Fibroblast of lung (primary cell): ENCODE results near the gene BCKDHB. TPM values are rescaled to one million over a fixed set of nuclear protein-coding genes. Genes with fewer than 3 reads are reported as not detected.

Source experiments
- DNase-seq, 2 donors: peaks; one replicate each; pipeline versions ENCODE4 v3.0.0 to v3.0.0-alpha.2; 2010; ENCODE audit warnings: low read depth in 2 of 2
- H2AFZ ChIP-seq: 2 replicates; pipeline ENCODE4 v1.5.1; 2012; ENCODE audit warnings: low read length, control low read depth, inconsistent platforms
- H3K27ac ChIP-seq: 2 replicates; pipeline ENCODE4 v1.5.1; 2011; ENCODE audit warnings: low read length, control low read depth; ENCODE audit not compliant: insufficient read depth
- H3K27me3 ChIP-seq: 2 replicates; pipeline ENCODE4 v1.5.1; 2011; ENCODE audit warnings: mild to moderate bottlenecking, low read length; ENCODE audit not compliant: control insufficient read depth, insufficient read depth
- H3K36me3 ChIP-seq: 2 replicates; pipeline ENCODE4 v1.5.1; 2011; ENCODE audit warnings: low read length; ENCODE audit not compliant: control insufficient read depth, insufficient read depth
- H3K4me1 ChIP-seq: 2 replicates; pipeline ENCODE4 v1.5.1; 2011; ENCODE audit warnings: low read length; ENCODE audit not compliant: control insufficient read depth, insufficient read depth; ENCODE audit errors: extremely low read depth
- H3K4me2 ChIP-seq: 2 replicates; pipeline ENCODE4 v1.5.1; 2011; ENCODE audit warnings: low read length, control low read depth; ENCODE audit not compliant: insufficient read depth; ENCODE audit errors: extremely low read depth
- H3K4me3 ChIP-seq, 4 experiments: fragments of 200-600 bp in 1 of 4; sonication (generic) in 1 of 4; replicated peaks in 1 of 4; 2 replicates each; pipeline ENCODE4 v1.5.1; 2011 to 2016; ENCODE audit warnings: low read length in 4 of 4, low read depth in 3 of 4, mild to moderate bottlenecking in 3 of 4, control low read depth in 2 of 4, inconsistent platforms in 1 of 4, mixed read lengths in 1 of 4; ENCODE audit not compliant: insufficient read depth in 1 of 4; ENCODE audit errors: control extremely low read depth in 1 of 4
- H3K79me2 ChIP-seq: 2 replicates; pipeline ENCODE4 v1.5.1; 2012; ENCODE audit warnings: mild to moderate bottlenecking, low read length, inconsistent platforms; ENCODE audit not compliant: control insufficient read depth, insufficient read depth
- H3K9ac ChIP-seq: 2 replicates; pipeline ENCODE4 v1.5.1; 2011; ENCODE audit warnings: mild to moderate bottlenecking, low read length, control low read depth; ENCODE audit not compliant: insufficient read depth
- H3K9me3 ChIP-seq: 2 replicates; pipeline ENCODE4 v1.5.1; 2012; ENCODE audit warnings: low read depth, low read length; ENCODE audit not compliant: control insufficient read depth, insufficient read depth
- H4K20me1 ChIP-seq: 2 replicates; pipeline ENCODE4 v1.5.1; 2011; ENCODE audit warnings: low read length; ENCODE audit not compliant: control insufficient read depth, insufficient read depth; ENCODE audit errors: extremely low read depth
- EZH2 ChIP-seq: IDR thresholded peaks from 2 replicates; pipeline ENCODE4 v1.5.1; 2012; ENCODE audit warnings: low read length, control low read depth, mild to moderate bottlenecking; ENCODE audit errors: missing control alignments
- polyA plus RNA-seq, 2 donors: library from polyadenylated mRNA; depleted of rRNA in 1 of 2; stranded (reverse) in 1 of 2; unstranded in 1 of 2; fragments of >200 nt; gene quantifications; 2 replicates each; pipeline ENCODE4 v1.2.1, GENCODE V29; 2011 to 2012; ENCODE audit warnings: missing spikeins in 1 of 2
- total RNA-seq: library from RNA; depleted of rRNA; stranded (reverse); fragments of >200 nt; gene quantifications from 2 replicates; pipeline ENCODE4 v1.2.1, GENCODE V29; 2014
- TF ChIP-seq, protein P1 (sequence below), 2 donors: IDR thresholded peaks in 1 of 2; conservative IDR thresholded peaks in 1 of 2; 1 replicate in 1 of 2; 2 replicates in 1 of 2; pipeline ENCODE4 v1.5.1; 2011 to 2012; ENCODE audit warnings: low read length in 2 of 2, control low read depth in 1 of 2, inconsistent platforms in 1 of 2, low read depth in 1 of 2, mild to moderate bottlenecking in 1 of 2

BCKDHB gene
- total and polyA plus RNA-seq, 2 donors (not counting 1 experiment from before 2014, with no cell fraction given), result 8.3 to 16.2 TPM

DNA sequence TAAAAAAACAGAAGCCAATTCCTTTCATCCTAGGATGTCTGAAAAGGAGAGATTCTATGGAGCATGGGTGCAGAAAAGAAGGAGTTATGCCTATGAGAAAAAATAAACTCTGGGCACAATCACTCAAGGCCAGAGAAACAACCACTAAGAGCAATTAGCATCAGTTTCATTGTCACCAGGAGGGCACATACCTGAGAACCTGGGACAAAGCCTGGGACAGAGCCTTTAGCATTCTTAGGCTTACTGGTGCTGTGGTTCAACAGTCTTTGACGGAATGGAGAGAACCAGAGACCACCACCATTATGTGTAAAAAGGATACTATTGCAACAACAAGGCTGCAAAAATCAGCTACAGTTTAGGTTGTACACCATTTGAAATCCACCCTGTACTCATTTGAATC is 29.4 kb upstream of the BCKDHB start:
- DNase-seq, result no peak
- TF ChIP-seq, protein P1, sequence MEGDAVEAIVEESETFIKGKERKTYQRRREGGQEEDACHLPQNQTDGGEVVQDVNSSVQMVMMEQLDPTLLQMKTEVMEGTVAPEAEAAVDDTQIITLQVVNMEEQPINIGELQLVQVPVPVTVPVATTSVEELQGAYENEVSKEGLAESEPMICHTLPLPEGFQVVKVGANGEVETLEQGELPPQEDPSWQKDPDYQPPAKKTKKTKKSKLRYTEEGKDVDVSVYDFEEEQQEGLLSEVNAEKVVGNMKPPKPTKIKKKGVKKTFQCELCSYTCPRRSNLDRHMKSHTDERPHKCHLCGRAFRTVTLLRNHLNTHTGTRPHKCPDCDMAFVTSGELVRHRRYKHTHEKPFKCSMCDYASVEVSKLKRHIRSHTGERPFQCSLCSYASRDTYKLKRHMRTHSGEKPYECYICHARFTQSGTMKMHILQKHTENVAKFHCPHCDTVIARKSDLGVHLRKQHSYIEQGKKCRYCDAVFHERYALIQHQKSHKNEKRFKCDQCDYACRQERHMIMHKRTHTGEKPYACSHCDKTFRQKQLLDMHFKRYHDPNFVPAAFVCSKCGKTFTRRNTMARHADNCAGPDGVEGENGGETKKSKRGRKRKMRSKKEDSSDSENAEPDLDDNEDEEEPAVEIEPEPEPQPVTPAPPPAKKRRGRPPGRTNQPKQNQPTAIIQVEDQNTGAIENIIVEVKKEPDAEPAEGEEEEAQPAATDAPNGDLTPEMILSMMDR (conservative IDR thresholded peaks at IDR 0.05 in 1 of 2, IDR thresholded peaks at IDR 0.05 in 1 of 2; ENCODE audit: low read depth in 1 of 2, low read length in 2 of 2), result no peak
- no peak for TF ChIP-seq EZH2
- no peak overlapping the region for H3K4me2 ChIP-seq
- no peaks in the 10 kb centered on the region for H4K20me1 ChIP-seq
- H3K27ac ChIP-seq, result no peak overlapping the region
- peaks cover 2% of the 10 kb centered on the region for H3K27me3 ChIP-seq
- H2AFZ ChIP-seq, result no peak overlapping the region
- no peaks in the 10 kb centered on the region for H3K36me3 ChIP-seq
- H3K9ac ChIP-seq, result no peak overlapping the region
- no peaks in the 10 kb centered on the region for H3K79me2 ChIP-seq
- H3K9me3 ChIP-seq, result no peaks in the 10 kb centered on the region
- no peaks in the 10 kb centered on the region for H3K4me1 ChIP-seq
- H3K4me3 ChIP-seq, result no peak overlapping the region

DNA sequence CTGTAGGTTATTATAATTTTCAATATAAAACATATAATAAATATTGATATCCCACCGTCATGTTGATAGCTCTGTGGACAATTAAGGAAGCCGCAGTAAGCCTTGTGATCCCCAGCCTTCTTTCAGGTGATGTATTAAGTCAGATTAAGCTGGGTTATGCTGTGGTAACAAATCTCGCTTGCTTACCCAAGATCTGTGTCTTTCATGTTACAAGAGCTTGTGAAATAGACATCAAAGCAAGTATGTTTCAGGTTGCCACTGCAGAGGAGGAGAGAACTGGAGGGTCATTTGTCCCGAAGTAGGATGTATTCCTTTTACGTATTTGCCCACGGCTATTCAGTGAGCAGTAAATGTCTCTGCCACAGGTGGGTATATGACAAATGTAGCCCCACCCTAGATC is 17.8 kb upstream of the BCKDHB start:
- no peak overlapping the region for H3K27ac ChIP-seq
- no peaks in the 10 kb centered on the region for H3K79me2 ChIP-seq
- H2AFZ ChIP-seq, result no peak overlapping the region
- H3K4me1 ChIP-seq, result no peaks in the 10 kb centered on the region
- no peak for DNase-seq
- TF ChIP-seq, protein P1 (conservative IDR thresholded peaks at IDR 0.05 in 1 of 2, IDR thresholded peaks at IDR 0.05 in 1 of 2; ENCODE audit: low read depth in 1 of 2, low read length in 2 of 2), result no peak
- TF ChIP-seq EZH2, result no peak
- H3K4me2 ChIP-seq, result no peak overlapping the region
- H3K4me3 ChIP-seq, result no peak overlapping the region
- no peaks in the 10 kb centered on the region for H3K9me3 ChIP-seq
- no peak overlapping the region for H3K9ac ChIP-seq
- no peaks in the 10 kb centered on the region for H3K36me3 ChIP-seq
- H3K27me3 ChIP-seq, result no peaks in the 10 kb centered on the region
- no peaks in the 10 kb centered on the region for H4K20me1 ChIP-seq

DNA sequence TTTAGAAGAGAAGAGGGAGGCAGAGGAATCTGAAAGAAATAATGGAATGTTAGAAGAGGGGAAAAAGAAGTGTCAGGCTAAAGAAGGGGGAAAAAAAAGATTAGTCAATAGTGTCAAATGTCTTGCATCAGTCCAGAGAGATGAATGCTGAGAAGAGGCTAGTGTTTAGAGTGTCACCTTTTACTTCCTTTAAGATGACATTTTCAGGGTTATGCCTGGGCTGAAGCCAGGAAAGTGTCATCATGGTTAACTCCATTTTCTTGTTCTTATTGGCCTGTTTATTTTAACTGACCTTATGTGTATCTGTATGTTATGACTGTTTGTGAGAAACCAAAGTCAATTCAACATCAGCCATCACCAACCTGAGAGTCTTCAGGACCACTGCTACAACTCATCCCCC is 15.0 kb upstream of the BCKDHB start:
- Histone ChIP-seq H3K79me2 (no peaks in the 10 kb centered on the region), H3K4me1 (no peaks in the 10 kb centered on the region), H3K27ac (no peak overlapping the region), H4K20me1 (no peaks in the 10 kb centered on the region), H3K36me3 (no peaks in the 10 kb centered on the region), H3K27me3 (no peaks in the 10 kb centered on the region), H3K4me3 (no peak overlapping the region), H3K9ac (no peak overlapping the region), H2AFZ (no peak overlapping the region), H3K9me3 (no peaks in the 10 kb centered on the region), H3K4me2 (no peak overlapping the region)
- no peak for DNase-seq
- TF ChIP-seq EZH2, result no peak
- TF ChIP-seq, protein P1 (conservative IDR thresholded peaks at IDR 0.05 in 1 of 2, IDR thresholded peaks at IDR 0.05 in 1 of 2; ENCODE audit: low read depth in 1 of 2, low read length in 2 of 2), result no peak
